ENCODE measurements around the gene AKNA. TPM values are rescaled to one million over a fixed set of nuclear protein-coding genes. Genes with fewer than 3 reads are reported as not detected.

Gene AKNA
- total RNA-seq, 1 experiment from 2014 or later: 3.9 TPM

DNA sequence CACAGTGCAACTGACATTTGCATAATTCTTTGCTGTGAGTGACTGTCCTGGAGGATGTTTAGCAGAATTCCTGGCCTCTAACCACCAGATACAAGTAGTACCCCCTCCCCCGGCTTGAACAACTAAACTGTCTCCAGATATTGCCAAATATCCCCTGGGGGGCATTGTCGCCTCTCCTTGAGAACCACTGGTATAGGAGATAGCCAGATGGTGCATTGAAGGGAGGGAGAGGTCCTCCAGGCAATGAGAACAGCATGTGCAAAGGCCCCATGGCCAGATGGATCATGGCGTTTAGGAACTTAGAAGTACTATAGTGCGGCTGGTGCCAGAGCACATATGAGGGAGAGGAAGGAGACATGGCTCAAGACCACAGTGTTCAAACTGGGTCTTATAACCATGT is 83.8 kb downstream of the AKNA start:
- CTCF ChIA-PET: no interaction called here
- DNase-seq: no peak
- no peaks in the 10 kb centered on the region for H3K27me3 Mint-ChIP-seq (ENCODE audit: unreplicated experiment)
- BruUV-seq (replicated peaks): no TSS peak
- TF ChIP-seq, protein P1, sequence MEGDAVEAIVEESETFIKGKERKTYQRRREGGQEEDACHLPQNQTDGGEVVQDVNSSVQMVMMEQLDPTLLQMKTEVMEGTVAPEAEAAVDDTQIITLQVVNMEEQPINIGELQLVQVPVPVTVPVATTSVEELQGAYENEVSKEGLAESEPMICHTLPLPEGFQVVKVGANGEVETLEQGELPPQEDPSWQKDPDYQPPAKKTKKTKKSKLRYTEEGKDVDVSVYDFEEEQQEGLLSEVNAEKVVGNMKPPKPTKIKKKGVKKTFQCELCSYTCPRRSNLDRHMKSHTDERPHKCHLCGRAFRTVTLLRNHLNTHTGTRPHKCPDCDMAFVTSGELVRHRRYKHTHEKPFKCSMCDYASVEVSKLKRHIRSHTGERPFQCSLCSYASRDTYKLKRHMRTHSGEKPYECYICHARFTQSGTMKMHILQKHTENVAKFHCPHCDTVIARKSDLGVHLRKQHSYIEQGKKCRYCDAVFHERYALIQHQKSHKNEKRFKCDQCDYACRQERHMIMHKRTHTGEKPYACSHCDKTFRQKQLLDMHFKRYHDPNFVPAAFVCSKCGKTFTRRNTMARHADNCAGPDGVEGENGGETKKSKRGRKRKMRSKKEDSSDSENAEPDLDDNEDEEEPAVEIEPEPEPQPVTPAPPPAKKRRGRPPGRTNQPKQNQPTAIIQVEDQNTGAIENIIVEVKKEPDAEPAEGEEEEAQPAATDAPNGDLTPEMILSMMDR (IDR thresholded peaks at IDR 0.05; ENCODE audit: unreplicated experiment): no peak
- H3K9me3 Mint-ChIP-seq (ENCODE audit: low read depth, unreplicated experiment): no peaks in the 10 kb centered on the region
- intact Hi-C loops (cut with micrococcal nuclease; ENCODE audit: unreplicated experiment): no loop called here
- no peaks in the 10 kb centered on the region for H3K36me3 Mint-ChIP-seq (ENCODE audit: insufficient read depth, unreplicated experiment)
- no peak overlapping the region for H3K4me3 Mint-ChIP-seq (ENCODE audit: low read depth, unreplicated experiment)
- H3K27ac Mint-ChIP-seq (ENCODE audit: unreplicated experiment): no peak overlapping the region
- no peaks in the 10 kb centered on the region for H3K4me1 Mint-ChIP-seq (ENCODE audit: low read depth, unreplicated experiment)

DNA sequence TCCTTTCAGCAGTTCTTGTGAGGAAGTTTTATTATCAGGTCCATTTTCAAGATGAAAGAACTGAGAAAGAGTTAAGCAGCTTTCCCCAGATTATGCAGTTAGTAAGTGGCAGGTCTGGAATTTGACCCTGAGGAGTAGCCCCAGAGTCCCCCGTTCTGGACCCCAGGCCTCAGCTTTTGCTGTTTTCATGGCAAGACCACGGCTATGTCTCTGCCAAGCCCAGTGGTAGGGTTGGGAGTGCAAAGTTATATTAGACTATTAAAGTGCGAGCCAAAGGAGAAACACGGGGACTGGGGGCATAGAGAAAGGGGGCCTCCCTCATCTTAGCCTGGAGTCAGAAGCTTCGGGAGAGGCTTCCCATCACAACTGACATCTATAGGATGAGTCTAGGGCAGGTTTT is 84.2 kb downstream of the AKNA start:
- Mint-ChIP-seq H3K4me3 (ENCODE audit: low read depth, unreplicated experiment) (no peak overlapping the region), H3K4me1 (ENCODE audit: low read depth, unreplicated experiment) (no peaks in the 10 kb centered on the region), H3K27me3 (ENCODE audit: unreplicated experiment) (no peaks in the 10 kb centered on the region), H3K27ac (ENCODE audit: unreplicated experiment) (no peak overlapping the region), H3K36me3 (ENCODE audit: insufficient read depth, unreplicated experiment) (no peaks in the 10 kb centered on the region), H3K9me3 (ENCODE audit: low read depth, unreplicated experiment) (no peaks in the 10 kb centered on the region)
- CTCF ChIA-PET: no interaction called here
- TF ChIP-seq, protein P1 (IDR thresholded peaks at IDR 0.05; ENCODE audit: unreplicated experiment): no peak
- DNase-seq: no peak
- intact Hi-C loops (cut with micrococcal nuclease; ENCODE audit: unreplicated experiment): no loop called here
- no TSS peak for BruUV-seq (replicated peaks)

DNA sequence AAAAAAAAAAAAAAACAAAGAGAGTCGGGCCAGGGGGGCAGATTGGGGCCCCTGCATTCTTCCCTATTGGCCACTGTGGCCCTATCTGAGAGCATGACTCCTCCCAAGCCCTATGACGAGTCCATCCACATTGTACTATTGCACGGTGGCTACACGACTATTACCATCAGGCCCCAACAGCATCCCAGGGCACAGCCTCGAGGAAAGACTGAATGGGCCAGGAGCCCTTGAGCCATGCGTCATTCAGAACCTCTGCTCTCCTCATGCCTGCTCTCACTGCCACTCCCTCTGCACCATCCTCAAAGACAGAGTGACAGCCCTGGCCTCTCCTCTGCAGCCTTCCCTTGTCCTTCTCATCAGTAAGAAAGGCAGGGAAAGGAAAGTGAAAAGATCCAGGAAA is 85.1 kb downstream of the AKNA start:
- CTCF ChIA-PET: no interaction called here
- TF ChIP-seq, protein P1 (IDR thresholded peaks at IDR 0.05; ENCODE audit: unreplicated experiment): no peak
- H3K36me3 Mint-ChIP-seq (ENCODE audit: insufficient read depth, unreplicated experiment): no peaks in the 10 kb centered on the region
- intact Hi-C loops (cut with micrococcal nuclease; ENCODE audit: unreplicated experiment): no loop called here
- no peaks in the 10 kb centered on the region for H3K4me1 Mint-ChIP-seq (ENCODE audit: low read depth, unreplicated experiment)
- no peaks in the 10 kb centered on the region for H3K27me3 Mint-ChIP-seq (ENCODE audit: unreplicated experiment)
- BruUV-seq (replicated peaks): no TSS peak
- H3K27ac Mint-ChIP-seq (ENCODE audit: unreplicated experiment): no peak overlapping the region
- no peak overlapping the region for H3K4me3 Mint-ChIP-seq (ENCODE audit: low read depth, unreplicated experiment)
- H3K9me3 Mint-ChIP-seq (ENCODE audit: low read depth, unreplicated experiment): no peaks in the 10 kb centered on the region
- no peak for DNase-seq

DNA sequence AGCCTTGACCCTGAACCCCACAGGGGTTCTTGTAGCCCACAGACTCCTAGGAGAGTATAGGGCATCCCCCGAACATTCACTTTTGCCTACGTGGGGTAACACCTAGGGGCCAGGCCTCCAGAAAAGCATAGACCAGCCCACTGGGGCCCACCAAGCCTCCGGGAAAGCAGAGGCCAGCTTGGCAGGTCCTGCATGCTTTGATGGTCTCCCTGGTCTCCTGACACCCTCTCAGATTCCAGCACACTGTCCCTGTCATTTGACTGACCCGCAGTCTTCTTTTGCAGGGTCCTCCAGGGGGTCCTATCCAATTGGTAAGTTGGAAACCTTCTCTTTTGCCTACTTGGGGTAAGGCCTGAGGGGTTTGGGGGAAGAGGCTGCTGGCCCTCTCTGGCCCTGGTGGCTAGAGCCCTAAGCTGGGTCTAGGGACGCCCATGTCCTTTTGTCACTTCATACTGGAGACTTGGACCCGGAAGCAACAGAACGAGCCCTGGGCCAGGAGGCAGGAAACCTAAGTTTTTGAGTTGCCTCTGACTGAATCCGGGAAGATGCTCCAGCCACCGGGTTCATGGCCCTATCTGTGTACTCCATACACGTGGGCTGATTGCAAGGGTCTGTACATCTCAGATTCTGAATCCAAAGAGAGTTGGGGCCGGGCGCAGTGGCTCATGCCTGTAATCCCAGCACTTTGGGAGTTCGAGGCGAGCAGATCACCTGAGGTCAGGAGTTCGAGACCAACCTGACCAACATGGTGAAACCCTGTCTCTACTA is 85.8 kb downstream of the AKNA start:
- Mint-ChIP-seq H3K36me3 (ENCODE audit: insufficient read depth, unreplicated experiment) (no peaks in the 10 kb centered on the region), H3K4me1 (ENCODE audit: low read depth, unreplicated experiment) (no peaks in the 10 kb centered on the region), H3K27me3 (ENCODE audit: unreplicated experiment) (no peaks in the 10 kb centered on the region), H3K4me3 (ENCODE audit: low read depth, unreplicated experiment) (no peak overlapping the region), H3K9me3 (ENCODE audit: low read depth, unreplicated experiment) (no peaks in the 10 kb centered on the region), H3K27ac (ENCODE audit: unreplicated experiment) (no peak overlapping the region)
- CTCF ChIA-PET: no interaction called here
- intact Hi-C loops (cut with micrococcal nuclease; ENCODE audit: unreplicated experiment): no loop called here
- TF ChIP-seq, protein P1 (IDR thresholded peaks at IDR 0.05; ENCODE audit: unreplicated experiment): no peak
- no peak for DNase-seq
- BruUV-seq (replicated peaks): no TSS peak

All from Calu3 (cell line).